Progenitor cell of endocrine pancreas (in vitro differentiated cells): ENCODE measurements around the gene TWIST1. TPM values are rescaled to one million over a fixed set of nuclear protein-coding genes. Genes with fewer than 3 reads are reported as not detected.

Source experiments
- DNase-seq: peaks from one replicate; pipeline ENCODE4 v3.0.0; 2021; ENCODE audit warnings: low spot score; ENCODE audit not compliant: unreplicated experiment
- H3K27ac Mint-ChIP-seq: 2 replicates; pipeline ENCODE4 v1.8.0; 2021; ENCODE audit warnings: mild to moderate bottlenecking, moderate library complexity, mixed read lengths
- H3K27me3 Mint-ChIP-seq: 2 replicates; pipeline ENCODE4 v1.8.0; 2021; ENCODE audit warnings: mixed read lengths
- H3K36me3 Mint-ChIP-seq: 2 replicates; pipeline ENCODE4 v1.8.0; 2022; ENCODE audit warnings: mixed read lengths; ENCODE audit not compliant: insufficient read depth
- H3K4me1 Mint-ChIP-seq: 2 replicates; pipeline ENCODE4 v1.8.0; 2021; ENCODE audit warnings: low read depth, mixed read lengths
- H3K4me3 Mint-ChIP-seq: 2 replicates; pipeline ENCODE4 v1.8.0; 2021; ENCODE audit warnings: low read depth, mild to moderate bottlenecking, moderate library complexity, mixed read lengths
- H3K9me3 Mint-ChIP-seq: 2 replicates; pipeline ENCODE4 v1.8.0; 2021; ENCODE audit warnings: low read depth, mixed read lengths
- total RNA-seq: library from RNA; stranded (reverse); gene quantifications from 2 replicates; pipeline ENCODE4 v1.2.1, GENCODE V29; 2021
- TF ChIP-seq, protein P1 (sequence below): fragments of 200-600 bp; sonication (generic); IDR thresholded peaks from one replicate; pipeline ENCODE4 v1.5.0; 2021; ENCODE audit warnings: antibody characterized with exemption, mild to moderate bottlenecking; ENCODE audit not compliant: unreplicated experiment

TWIST1 gene
- total RNA-seq, 1 donor from 2014 or later, result 1.8 TPM

DNA sequence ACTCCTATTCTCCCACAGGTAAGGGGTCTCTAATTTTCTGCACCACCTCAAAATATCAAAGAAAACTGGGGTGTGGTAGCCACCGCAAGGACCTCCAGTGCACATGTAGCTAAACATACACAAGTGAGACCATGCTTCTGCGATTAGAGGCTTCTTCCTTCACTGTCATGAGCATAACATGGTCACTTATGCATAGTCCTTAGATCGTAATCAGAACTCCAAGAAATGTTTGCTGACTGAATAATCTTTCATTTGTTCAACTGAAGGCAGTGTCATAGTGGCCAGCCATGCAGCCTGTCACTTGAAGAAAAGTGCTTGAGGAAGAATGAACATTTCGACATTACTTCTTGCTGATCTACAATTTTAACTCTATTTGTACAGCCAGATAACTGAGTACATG lies 14.6 kb downstream of the TWIST1 start:
- H3K36me3 Mint-ChIP-seq, result no peaks in the 10 kb centered on the region
- peaks cover 11% of the 10 kb centered on the region for H3K4me1 Mint-ChIP-seq
- no peaks in the 10 kb centered on the region for H3K9me3 Mint-ChIP-seq
- H3K4me3 Mint-ChIP-seq, result no peak overlapping the region
- TF ChIP-seq, protein P1, sequence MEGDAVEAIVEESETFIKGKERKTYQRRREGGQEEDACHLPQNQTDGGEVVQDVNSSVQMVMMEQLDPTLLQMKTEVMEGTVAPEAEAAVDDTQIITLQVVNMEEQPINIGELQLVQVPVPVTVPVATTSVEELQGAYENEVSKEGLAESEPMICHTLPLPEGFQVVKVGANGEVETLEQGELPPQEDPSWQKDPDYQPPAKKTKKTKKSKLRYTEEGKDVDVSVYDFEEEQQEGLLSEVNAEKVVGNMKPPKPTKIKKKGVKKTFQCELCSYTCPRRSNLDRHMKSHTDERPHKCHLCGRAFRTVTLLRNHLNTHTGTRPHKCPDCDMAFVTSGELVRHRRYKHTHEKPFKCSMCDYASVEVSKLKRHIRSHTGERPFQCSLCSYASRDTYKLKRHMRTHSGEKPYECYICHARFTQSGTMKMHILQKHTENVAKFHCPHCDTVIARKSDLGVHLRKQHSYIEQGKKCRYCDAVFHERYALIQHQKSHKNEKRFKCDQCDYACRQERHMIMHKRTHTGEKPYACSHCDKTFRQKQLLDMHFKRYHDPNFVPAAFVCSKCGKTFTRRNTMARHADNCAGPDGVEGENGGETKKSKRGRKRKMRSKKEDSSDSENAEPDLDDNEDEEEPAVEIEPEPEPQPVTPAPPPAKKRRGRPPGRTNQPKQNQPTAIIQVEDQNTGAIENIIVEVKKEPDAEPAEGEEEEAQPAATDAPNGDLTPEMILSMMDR, result no peak
- DNase-seq, result no peak
- no peak overlapping the region for H3K27ac Mint-ChIP-seq
- peaks cover 85% of the 10 kb centered on the region for H3K27me3 Mint-ChIP-seq

DNA sequence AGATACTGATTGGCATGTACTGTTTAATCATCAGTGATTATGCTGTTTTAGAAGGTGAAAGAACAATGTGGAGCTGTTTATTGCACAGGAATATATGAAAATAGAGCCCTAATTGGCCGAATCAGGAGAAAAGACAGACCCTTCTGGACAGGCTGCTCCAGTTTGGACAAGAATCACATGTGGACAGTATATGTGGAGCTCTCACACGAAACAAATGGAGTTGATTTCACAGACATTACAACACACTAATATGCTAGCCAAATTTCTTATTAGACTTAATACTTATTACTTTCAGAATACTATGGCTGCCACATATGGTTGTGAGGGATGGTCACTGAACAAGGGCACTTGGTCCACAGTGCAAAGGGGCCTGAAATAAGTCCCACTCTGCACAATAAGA lies 15.5 kb downstream of the TWIST1 start:
- peaks cover 6% of the 10 kb centered on the region for H3K4me1 Mint-ChIP-seq
- TF ChIP-seq, protein P1, result no peak
- peaks cover 80% of the 10 kb centered on the region for H3K27me3 Mint-ChIP-seq
- no peak overlapping the region for H3K4me3 Mint-ChIP-seq
- no peak for DNase-seq
- no peak overlapping the region for H3K27ac Mint-ChIP-seq
- no peaks in the 10 kb centered on the region for H3K36me3 Mint-ChIP-seq
- no peaks in the 10 kb centered on the region for H3K9me3 Mint-ChIP-seq

DNA sequence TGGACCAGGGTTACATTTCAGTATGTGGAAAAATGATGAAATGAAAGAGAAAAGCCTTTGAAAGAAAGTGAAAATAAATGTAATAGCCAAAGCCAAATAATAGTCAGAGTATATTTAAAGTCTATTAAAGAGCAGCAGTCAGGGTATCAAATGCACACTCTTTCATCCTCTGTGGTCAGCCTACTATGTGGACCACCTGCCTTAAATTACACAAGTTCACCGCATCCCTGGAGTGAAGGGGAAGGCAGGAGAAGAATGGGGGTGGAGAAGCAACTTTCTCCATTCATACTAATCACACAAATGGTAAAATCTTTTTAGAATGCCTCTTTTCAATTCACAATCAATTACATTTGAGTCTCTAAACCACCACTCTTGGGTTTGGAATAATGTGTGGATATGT lies 16.0 kb downstream of the TWIST1 start:
- peaks cover 6% of the 10 kb centered on the region for H3K4me1 Mint-ChIP-seq
- H3K9me3 Mint-ChIP-seq, result no peaks in the 10 kb centered on the region
- H3K27me3 Mint-ChIP-seq, result peaks cover 76% of the 10 kb centered on the region
- no peak overlapping the region for H3K27ac Mint-ChIP-seq
- DNase-seq, result no peak
- no peak overlapping the region for H3K4me3 Mint-ChIP-seq
- H3K36me3 Mint-ChIP-seq, result no peaks in the 10 kb centered on the region
- TF ChIP-seq, protein P1, result no peak

DNA sequence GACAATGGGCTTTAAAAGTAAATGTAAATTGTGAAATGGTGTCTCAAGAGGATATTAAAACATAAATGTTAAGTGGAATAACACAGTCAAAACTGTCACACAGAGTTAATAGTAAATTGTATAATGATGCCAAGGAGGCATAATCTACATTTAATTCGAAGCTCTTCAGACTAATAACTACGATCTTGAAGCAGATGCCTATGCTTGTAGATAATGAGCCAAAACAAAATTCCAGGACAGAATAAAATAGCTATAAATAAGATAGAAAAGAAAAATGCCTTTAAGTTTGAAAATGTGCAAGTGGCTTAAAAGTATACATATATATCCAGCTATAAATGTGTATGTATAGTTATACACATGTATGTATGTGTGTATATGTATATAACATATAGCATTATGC lies 17.5 kb downstream of the TWIST1 start:
- H3K27me3 Mint-ChIP-seq, result peaks cover 60% of the 10 kb centered on the region

DNA sequence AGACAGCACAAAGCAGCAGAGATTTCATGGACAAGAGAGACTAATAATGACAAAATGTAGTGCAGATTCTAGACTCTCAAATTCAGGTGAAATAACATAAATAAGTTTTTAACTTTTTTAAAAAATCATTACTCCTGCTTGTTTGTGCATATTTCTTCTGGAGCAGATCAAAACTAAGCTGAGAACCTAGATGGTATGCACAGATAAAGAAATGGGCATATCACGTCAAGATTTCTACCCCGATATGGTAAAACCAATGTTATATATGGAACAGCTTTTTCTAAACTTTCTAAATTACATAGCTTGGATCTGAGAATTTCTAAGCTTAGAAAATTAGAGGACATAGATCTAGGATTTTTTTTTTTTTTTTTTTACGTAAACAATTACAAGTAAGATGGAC lies 18.2 kb downstream of the TWIST1 start:
- Mint-ChIP-seq H3K4me3 (no peak overlapping the region), H3K4me1 (no peaks in the 10 kb centered on the region), H3K27me3 (peaks cover 53% of the 10 kb centered on the region), H3K27ac (no peak overlapping the region), H3K36me3 (no peaks in the 10 kb centered on the region), H3K9me3 (no peaks in the 10 kb centered on the region)
- TF ChIP-seq, protein P1, result no peak
- DNase-seq, result no peak

More for the DNA sequence above, 17.5 kb downstream of the TWIST1 start:
- Mint-ChIP-seq H3K4me1 (no peaks in the 10 kb centered on the region), H3K36me3 (no peaks in the 10 kb centered on the region), H3K9me3 (no peaks in the 10 kb centered on the region), H3K4me3 (no peak overlapping the region), H3K27ac (no peak overlapping the region)
- TF ChIP-seq, protein P1, result no peak
- DNase-seq, result no peak
